ENCODE data around the gene OR5A2.
"Not testable (repeated sequence)": the region's sequence is repeated elsewhere in the genome, so short reads cannot be mapped to it uniquely, and the experiment has no call there.

- TF ChIP-seq, protein P1, sequence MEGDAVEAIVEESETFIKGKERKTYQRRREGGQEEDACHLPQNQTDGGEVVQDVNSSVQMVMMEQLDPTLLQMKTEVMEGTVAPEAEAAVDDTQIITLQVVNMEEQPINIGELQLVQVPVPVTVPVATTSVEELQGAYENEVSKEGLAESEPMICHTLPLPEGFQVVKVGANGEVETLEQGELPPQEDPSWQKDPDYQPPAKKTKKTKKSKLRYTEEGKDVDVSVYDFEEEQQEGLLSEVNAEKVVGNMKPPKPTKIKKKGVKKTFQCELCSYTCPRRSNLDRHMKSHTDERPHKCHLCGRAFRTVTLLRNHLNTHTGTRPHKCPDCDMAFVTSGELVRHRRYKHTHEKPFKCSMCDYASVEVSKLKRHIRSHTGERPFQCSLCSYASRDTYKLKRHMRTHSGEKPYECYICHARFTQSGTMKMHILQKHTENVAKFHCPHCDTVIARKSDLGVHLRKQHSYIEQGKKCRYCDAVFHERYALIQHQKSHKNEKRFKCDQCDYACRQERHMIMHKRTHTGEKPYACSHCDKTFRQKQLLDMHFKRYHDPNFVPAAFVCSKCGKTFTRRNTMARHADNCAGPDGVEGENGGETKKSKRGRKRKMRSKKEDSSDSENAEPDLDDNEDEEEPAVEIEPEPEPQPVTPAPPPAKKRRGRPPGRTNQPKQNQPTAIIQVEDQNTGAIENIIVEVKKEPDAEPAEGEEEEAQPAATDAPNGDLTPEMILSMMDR (conservative IDR thresholded peaks at IDR 0.05 in 1 of 2, IDR thresholded peaks at IDR 0.05 in 1 of 2; ENCODE audit: low read depth in 1 of 2, low read length in 2 of 2), result not testable (repeated sequence)
- not testable (repeated sequence) for TF ChIP-seq EZH2 (IDR thresholded peaks at IDR 0.05; ENCODE audit: low read length, missing control alignments)
Measured at GRCh38 chr11:59445624-59446023, 19.4 kb upstream of the OR5A2 start.
